Upper lobe of left lung (tissue), 6 donors: Measurements from ENCODE around the gene TMCC1. TPM values are rescaled to one million over a fixed set of nuclear protein-coding genes. Genes with fewer than 3 reads are reported as not detected.
"Not testable (repeated sequence)": the region's sequence is repeated elsewhere in the genome, so short reads cannot be mapped to it uniquely, and the experiment has no call there.

Source experiments
- ATAC-seq, 2 donors: fragments of 200-7000 bp; cut with Tn5 transposase; one replicate each; pipeline ENCODE4 v1.9.1; 2022; ENCODE audit warnings: mild to moderate bottlenecking in 2 of 2, moderate library complexity in 2 of 2; ENCODE audit not compliant: low FRiP score in 2 of 2
- DNase-seq, 2 donors: peaks; one replicate each; pipeline ENCODE4 v3.0.0-alpha.2; 2019 to 2020
- H3K27ac ChIP-seq, 4 donors: fragments of 200-600 bp; sonication (generic); one replicate each; pipeline ENCODE4 v1.5.1; 2016 to 2019
- H3K27me3 ChIP-seq, 4 donors: fragments of 200-600 bp; sonication (generic); one replicate each; pipeline ENCODE4 v1.5.1; 2017 to 2019
- H3K36me3 ChIP-seq, 4 donors: fragments of 200-600 bp; sonication (generic); one replicate each; pipeline ENCODE4 v1.5.1; 2016 to 2019
- H3K4me1 ChIP-seq, 4 donors: fragments of 200-600 bp; sonication (generic); one replicate each; pipeline ENCODE4 v1.5.1; 2018 to 2019
- H3K4me3 ChIP-seq, 4 donors: fragments of 200-600 bp; sonication (generic); one replicate each; pipeline ENCODE4 v1.5.1; 2017 to 2019; ENCODE audit warnings: mild to moderate bottlenecking in 2 of 4, moderate library complexity in 1 of 4
- H3K9me3 ChIP-seq, 4 donors: fragments of 200-600 bp; sonication (generic); one replicate each; pipeline ENCODE4 v1.5.1; 2018 to 2019
- EP300 ChIP-seq, 4 donors: sonication (generic); formaldehyde crosslinking; IDR thresholded peaks; one replicate each; pipeline ENCODE4 v1.5.1; 2017; ENCODE audit warnings: antibody characterized with exemption in 4 of 4, control low read depth in 2 of 4
- POLR2A ChIP-seq, 4 donors: fragments of 450-650 bp; IDR thresholded peaks; one replicate each; pipeline ENCODE4 v1.5.1; 2016 to 2017; ENCODE audit warnings: antibody characterized with exemption in 4 of 4, mild to moderate bottlenecking in 2 of 4
- POLR2AphosphoS5 ChIP-seq, 2 donors: sonication (generic); formaldehyde crosslinking; IDR thresholded peaks; one replicate each; pipeline ENCODE4 v1.5.1; 2017; ENCODE audit warnings: antibody characterized with exemption in 2 of 2
- WGBS, 2 donors: methylation state at CpG; one replicate each; pipeline ENCODE4 v1.1.5; 2017 to 2018; 5-methylcytosine and 5-hydroxymethylcytosine counted together
- total RNA-seq, 6 donors: library from RNA; depleted of rRNA in 4 of 6; stranded (reverse); fragments of >200 nt in 4 of 6; gene quantifications; one replicate each; pipeline versions ENCODE4 v1.1.0 to v1.2.1, GENCODE V29; 2016 to 2021
- TF ChIP-seq, protein P1 (sequence below), 6 experiments: fragments of 450-650 bp in 4 of 6; fragments of 200-600 bp in 2 of 6; sonication (generic) in 2 of 6; IDR thresholded peaks; one replicate each; pipeline ENCODE4 v1.5.1; 2016 to 2019; ENCODE audit warnings: antibody characterized with exemption in 6 of 6
- donor health status: DM: no; HTN: no; CAD: no; lungs with moderate emphysema.
- donor health status: DM: no; HTN: yes; CAD: no; lungs with severe emphysema.

Gene TMCC1
- total RNA-seq, 6 donors from 2014 or later, result 16.9 to 39.2 (median 27.9) TPM

DNA sequence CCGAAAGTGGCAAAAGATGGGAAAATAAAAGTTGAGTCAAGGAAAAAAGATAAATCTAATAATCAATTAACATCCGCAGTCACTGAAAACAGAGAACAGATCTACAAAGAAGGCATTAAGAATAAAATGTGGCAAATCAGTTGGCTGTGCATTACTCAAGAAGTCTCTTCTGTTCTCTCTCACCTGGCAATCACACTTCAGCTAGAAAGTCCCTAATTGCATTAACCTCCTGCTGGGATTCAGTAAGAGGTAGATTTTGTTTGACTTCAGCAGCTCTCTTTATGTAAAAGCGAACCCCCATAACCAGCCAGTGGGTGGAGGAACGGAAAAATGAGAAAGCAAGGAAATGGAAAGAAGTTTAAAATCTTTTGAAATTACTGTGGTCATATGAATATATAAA is 192.3 kb downstream of the TMCC1 start:
- no peaks in the 10 kb centered on the region for H3K9me3 ChIP-seq
- H3K4me3 ChIP-seq, result no peak overlapping the region
- no peaks in the 10 kb centered on the region for H3K4me1 ChIP-seq
- H3K36me3 ChIP-seq, result no peaks in the 10 kb centered on the region
- TF ChIP-seq POLR2AphosphoS5 (IDR thresholded peaks at IDR 0.05), result no peak
- TF ChIP-seq, protein P1, sequence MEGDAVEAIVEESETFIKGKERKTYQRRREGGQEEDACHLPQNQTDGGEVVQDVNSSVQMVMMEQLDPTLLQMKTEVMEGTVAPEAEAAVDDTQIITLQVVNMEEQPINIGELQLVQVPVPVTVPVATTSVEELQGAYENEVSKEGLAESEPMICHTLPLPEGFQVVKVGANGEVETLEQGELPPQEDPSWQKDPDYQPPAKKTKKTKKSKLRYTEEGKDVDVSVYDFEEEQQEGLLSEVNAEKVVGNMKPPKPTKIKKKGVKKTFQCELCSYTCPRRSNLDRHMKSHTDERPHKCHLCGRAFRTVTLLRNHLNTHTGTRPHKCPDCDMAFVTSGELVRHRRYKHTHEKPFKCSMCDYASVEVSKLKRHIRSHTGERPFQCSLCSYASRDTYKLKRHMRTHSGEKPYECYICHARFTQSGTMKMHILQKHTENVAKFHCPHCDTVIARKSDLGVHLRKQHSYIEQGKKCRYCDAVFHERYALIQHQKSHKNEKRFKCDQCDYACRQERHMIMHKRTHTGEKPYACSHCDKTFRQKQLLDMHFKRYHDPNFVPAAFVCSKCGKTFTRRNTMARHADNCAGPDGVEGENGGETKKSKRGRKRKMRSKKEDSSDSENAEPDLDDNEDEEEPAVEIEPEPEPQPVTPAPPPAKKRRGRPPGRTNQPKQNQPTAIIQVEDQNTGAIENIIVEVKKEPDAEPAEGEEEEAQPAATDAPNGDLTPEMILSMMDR (IDR thresholded peaks at IDR 0.05), result no peak
- no peak for TF ChIP-seq EP300 (IDR thresholded peaks at IDR 0.05)
- no peak for TF ChIP-seq POLR2A (IDR thresholded peaks at IDR 0.05)
- ATAC-seq (no peak), DNase-seq (no peak)
- H3K27ac ChIP-seq, result no peak overlapping the region
- WGBS, 2 donors, result 91 to 98% methylated on average over 4 of the region's 4 CpGs
- H3K27me3 ChIP-seq, result no peaks in the 10 kb centered on the region

DNA sequence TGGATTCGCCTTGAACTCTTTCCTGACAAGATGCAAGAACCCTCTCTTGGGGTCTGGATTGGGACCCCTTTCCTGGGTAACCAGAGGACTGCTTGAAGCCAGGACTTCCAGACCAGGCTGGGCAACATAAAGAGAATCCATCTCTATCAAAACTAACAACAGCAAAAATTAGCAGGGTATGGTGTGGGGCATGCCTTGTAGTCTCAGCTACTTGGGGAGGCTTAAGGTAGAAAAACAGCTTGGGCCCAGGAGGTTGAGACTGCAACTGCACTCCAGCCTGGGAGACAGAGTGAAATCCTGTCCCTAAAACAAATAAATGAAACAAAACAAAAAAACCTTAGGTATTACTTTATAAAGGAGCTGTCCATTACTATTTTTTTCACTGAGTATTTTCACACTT is 193.9 kb downstream of the TMCC1 start:
- no peaks in the 10 kb centered on the region for H3K27me3 ChIP-seq
- no peak overlapping the region for H3K4me3 ChIP-seq
- ATAC-seq (no peak), DNase-seq (no peak)
- no peak for TF ChIP-seq POLR2A (IDR thresholded peaks at IDR 0.05)
- TF ChIP-seq EP300 (IDR thresholded peaks at IDR 0.05), result no peak
- no peak for TF ChIP-seq POLR2AphosphoS5 (IDR thresholded peaks at IDR 0.05)
- TF ChIP-seq, protein P1 (IDR thresholded peaks at IDR 0.05), result no peak
- no peaks in the 10 kb centered on the region for H3K9me3 ChIP-seq
- H3K27ac ChIP-seq, result no peak overlapping the region
- 94 to 95% methylated on average over 1 of the region's 1 CpG for WGBS, 2 donors
- no peaks in the 10 kb centered on the region for H3K4me1 ChIP-seq
- H3K36me3 ChIP-seq, result no peaks in the 10 kb centered on the region

DNA sequence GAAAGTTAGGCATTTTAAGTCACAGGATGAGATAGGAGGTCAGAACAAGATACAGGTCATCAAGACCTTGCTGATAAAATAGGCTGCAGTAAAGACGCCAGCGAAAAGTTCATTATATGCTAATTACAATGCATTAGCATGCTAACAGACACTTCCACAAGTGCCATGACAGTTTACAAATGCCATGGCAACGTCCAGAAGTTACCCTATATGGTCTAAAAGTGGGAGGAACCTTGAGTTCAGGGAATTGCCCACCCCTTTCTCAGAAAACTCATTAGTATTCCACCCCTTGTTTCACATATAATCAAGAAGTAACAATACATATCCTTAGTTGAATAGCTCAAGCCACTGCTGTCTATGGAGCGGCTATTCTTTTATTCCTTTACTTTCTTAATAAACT is 194.3 kb downstream of the TMCC1 start:
- H3K36me3 ChIP-seq, result no peaks in the 10 kb centered on the region
- H3K27me3 ChIP-seq, result no peaks in the 10 kb centered on the region
- ATAC-seq (no peak), DNase-seq (no peak)
- no peak overlapping the region for H3K27ac ChIP-seq
- no peaks in the 10 kb centered on the region for H3K9me3 ChIP-seq
- no peak overlapping the region for H3K4me3 ChIP-seq
- H3K4me1 ChIP-seq, result no peaks in the 10 kb centered on the region
- TF ChIP-seq POLR2AphosphoS5 (IDR thresholded peaks at IDR 0.05) (no peak), EP300 (IDR thresholded peaks at IDR 0.05) (no peak), POLR2A (IDR thresholded peaks at IDR 0.05) (no peak)
- TF ChIP-seq, protein P1 (IDR thresholded peaks at IDR 0.05), result no peak
- 73 to 82% methylated on average over 4 of the region's 4 CpGs for WGBS, 2 donors

DNA sequence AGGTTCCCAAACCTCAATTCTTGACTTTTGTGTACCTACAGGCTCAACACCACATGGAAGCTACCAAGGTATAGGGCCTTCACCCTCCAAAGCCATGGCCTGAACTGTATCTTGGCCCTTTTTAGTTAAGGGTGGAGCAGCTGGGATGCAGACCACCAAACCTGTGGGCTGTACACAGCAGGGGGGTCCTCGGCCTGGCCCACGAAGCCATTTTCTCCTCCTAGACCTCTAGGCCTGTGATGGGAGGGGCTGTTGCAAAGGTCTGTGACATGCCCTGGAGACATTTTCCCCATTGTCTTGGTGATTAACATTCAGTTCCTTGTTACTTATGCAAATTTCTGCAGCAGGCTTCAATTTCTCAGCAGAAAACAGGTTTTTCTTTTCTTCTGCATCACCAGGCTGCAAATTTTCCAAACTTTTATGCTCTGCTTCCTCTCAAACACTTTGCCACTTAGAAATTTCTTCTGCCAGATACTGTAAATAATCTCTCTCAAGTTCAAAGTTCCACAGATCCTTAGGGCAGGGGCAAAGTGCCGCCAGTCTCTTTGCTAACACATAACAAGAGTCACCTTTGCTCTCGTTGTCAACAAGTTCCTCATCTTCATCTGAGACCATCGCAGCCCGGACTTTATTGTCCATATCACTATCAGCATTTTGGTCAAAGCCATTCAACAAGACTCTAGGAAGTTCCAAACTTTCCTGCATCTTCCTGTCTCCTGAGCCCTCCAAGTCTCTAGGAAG is 196.1 kb downstream of the TMCC1 start:
- ATAC-seq (no peak), DNase-seq (no peak)
- WGBS, 2 donors, result 93 to 98% methylated on average over 6 of the region's 6 CpGs
- Histone ChIP-seq H3K27ac (no peak overlapping the region), H3K4me3 (no peak overlapping the region), H3K27me3 (no peaks in the 10 kb centered on the region), H3K36me3 (no peaks in the 10 kb centered on the region), H3K9me3 (no peaks in the 10 kb centered on the region), H3K4me1 (no peaks in the 10 kb centered on the region)
- TF ChIP-seq EP300 (IDR thresholded peaks at IDR 0.05) (no peak), POLR2AphosphoS5 (IDR thresholded peaks at IDR 0.05) (no peak), POLR2A (IDR thresholded peaks at IDR 0.05) (no peak)
- TF ChIP-seq, protein P1 (IDR thresholded peaks at IDR 0.05), result no peak

DNA sequence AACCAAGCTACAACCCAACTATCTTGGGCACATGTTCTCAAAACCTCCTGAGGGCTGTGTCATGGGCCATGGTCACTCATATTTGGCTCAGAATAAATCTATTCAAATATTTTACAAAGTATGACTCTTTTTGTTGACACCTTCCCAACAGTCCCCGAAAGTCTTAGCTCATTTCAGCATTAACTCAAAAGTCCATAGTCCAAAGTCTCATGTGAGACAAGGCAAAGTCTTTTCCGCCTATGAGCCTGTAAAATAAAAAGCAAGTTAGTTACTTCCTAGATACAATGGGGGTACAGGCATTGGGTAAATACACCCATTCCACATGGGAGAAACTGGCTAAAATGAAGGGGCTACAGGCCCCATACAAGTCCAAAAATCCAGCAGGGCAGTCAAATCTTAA is 197.1 kb downstream of the TMCC1 start:
- not testable (repeated sequence) for DNase-seq, H3K4me3 ChIP-seq, H3K27ac ChIP-seq, H3K4me1 ChIP-seq, H3K27me3 ChIP-seq, ATAC-seq, H3K9me3 ChIP-seq, H3K36me3 ChIP-seq
- WGBS, 2 donors, result 100% methylated on average over 2 of the region's 2 CpGs
